ENCODE measurements around the gene EMILIN2.

The EMILIN2 gene

GRCh38 chr18:2894131-2894840 lies 47.5 kb downstream of the EMILIN2 start:
- H3K9ac ChIP-seq (ENCODE audit: low read length): no peak overlapping the region
- no peaks in the 10 kb centered on the region for H3K4me1 ChIP-seq (ENCODE audit: insufficient read depth, low read length)
- no peak overlapping the region for H3K4me3 ChIP-seq (ENCODE audit: low read depth in 1 of 2, low read length in 2 of 2)
- peaks cover 5% of the 10 kb centered on the region for H3K36me3 ChIP-seq (ENCODE audit: insufficient read depth, low read length)
- no peaks in the 10 kb centered on the region for H3K9me3 ChIP-seq (ENCODE audit: low read length)
- H3K27me3 ChIP-seq (ENCODE audit: control insufficient read depth in 1 of 2, insufficient read depth in 2 of 2, low read length in 2 of 2): no peaks in the 10 kb centered on the region
- no peak overlapping the region for H3K27ac ChIP-seq (ENCODE audit: low read depth, low read length)

- H3K4me1 ChIP-seq (ENCODE audit: insufficient read depth, low read length): no peaks in the 10 kb centered on the region
- H3K27ac ChIP-seq (ENCODE audit: low read depth, low read length): no peak overlapping the region
- peaks cover 5% of the 10 kb centered on the region for H3K36me3 ChIP-seq (ENCODE audit: insufficient read depth, low read length)
- H3K27me3 ChIP-seq (ENCODE audit: control insufficient read depth in 1 of 2, insufficient read depth in 2 of 2, low read length in 2 of 2): no peaks in the 10 kb centered on the region
- no peaks in the 10 kb centered on the region for H3K9me3 ChIP-seq (ENCODE audit: low read length)
- H3K4me3 ChIP-seq (ENCODE audit: low read depth in 1 of 2, low read length in 2 of 2): no peak overlapping the region
- H3K9ac ChIP-seq (ENCODE audit: low read length): no peak overlapping the region
Measured at GRCh38 chr18:2894841-2895370, 48.1 kb downstream of the EMILIN2 start.

- H3K36me3 ChIP-seq (ENCODE audit: insufficient read depth, low read length): peaks cover 5% of the 10 kb centered on the region
- H3K4me3 ChIP-seq (ENCODE audit: low read depth in 1 of 2, low read length in 2 of 2): no peak overlapping the region
- H3K9ac ChIP-seq (ENCODE audit: low read length): no peak overlapping the region
- H3K9me3 ChIP-seq (ENCODE audit: low read length): no peaks in the 10 kb centered on the region
- no peak overlapping the region for H3K27ac ChIP-seq (ENCODE audit: low read depth, low read length)
- H3K4me1 ChIP-seq (ENCODE audit: insufficient read depth, low read length): no peaks in the 10 kb centered on the region
- H3K27me3 ChIP-seq (ENCODE audit: control insufficient read depth in 1 of 2, insufficient read depth in 2 of 2, low read length in 2 of 2): no peaks in the 10 kb centered on the region
Measured at GRCh38 chr18:2895391-2895790, 48.6 kb downstream of the EMILIN2 start.

GRCh38 chr18:2896990-2897389 lies 50.2 kb downstream of the EMILIN2 start:
- no peaks in the 10 kb centered on the region for H3K4me1 ChIP-seq (ENCODE audit: insufficient read depth, low read length)
- H3K36me3 ChIP-seq (ENCODE audit: insufficient read depth, low read length): peaks cover 5% of the 10 kb centered on the region
- H3K27me3 ChIP-seq (ENCODE audit: control insufficient read depth in 1 of 2, insufficient read depth in 2 of 2, low read length in 2 of 2): no peaks in the 10 kb centered on the region
- H3K9me3 ChIP-seq (ENCODE audit: low read length): no peaks in the 10 kb centered on the region
- no peak overlapping the region for H3K27ac ChIP-seq (ENCODE audit: low read depth, low read length)
- no peak overlapping the region for H3K4me3 ChIP-seq (ENCODE audit: low read depth in 1 of 2, low read length in 2 of 2)
- H3K9ac ChIP-seq (ENCODE audit: low read length): no peak overlapping the region

- H3K36me3 ChIP-seq (ENCODE audit: insufficient read depth, low read length): peaks cover 5% of the 10 kb centered on the region
- H3K4me1 ChIP-seq (ENCODE audit: insufficient read depth, low read length): peaks cover 4% of the 10 kb centered on the region
- no peaks in the 10 kb centered on the region for H3K27me3 ChIP-seq (ENCODE audit: control insufficient read depth in 1 of 2, insufficient read depth in 2 of 2, low read length in 2 of 2)
- no peak overlapping the region for H3K27ac ChIP-seq (ENCODE audit: low read depth, low read length)
- no peak overlapping the region for H3K4me3 ChIP-seq (ENCODE audit: low read depth in 1 of 2, low read length in 2 of 2)
- no peaks in the 10 kb centered on the region for H3K9me3 ChIP-seq (ENCODE audit: low read length)
- no peak overlapping the region for H3K9ac ChIP-seq (ENCODE audit: low read length)
Measured at GRCh38 chr18:2897448-2898185, 50.8 kb downstream of the EMILIN2 start.

DNA sequence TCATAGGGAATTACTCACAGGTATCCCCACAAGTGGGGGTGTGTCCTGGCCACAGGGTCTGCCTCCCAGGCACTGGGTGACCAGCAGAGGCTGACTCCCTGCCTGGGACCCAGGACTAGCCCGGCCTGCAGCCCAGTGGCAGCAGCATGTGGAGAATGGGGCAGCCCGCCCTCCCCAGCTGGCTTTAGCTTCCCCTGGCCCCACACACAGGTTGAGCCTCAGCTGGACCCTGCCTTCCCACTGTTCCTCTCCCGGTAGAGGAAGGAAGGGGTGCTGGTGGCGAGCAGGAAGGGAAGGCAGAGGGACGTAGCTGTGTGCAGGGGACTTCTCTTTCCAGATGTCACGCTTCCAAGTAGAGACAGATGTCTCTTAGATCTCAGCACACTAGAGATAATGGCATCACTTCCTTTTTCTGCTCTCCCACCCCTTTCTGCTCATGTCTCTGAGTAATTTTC lies 51.4 kb downstream of the EMILIN2 start:
- Histone ChIP-seq H3K27me3 (ENCODE audit: control insufficient read depth in 1 of 2, insufficient read depth in 2 of 2, low read length in 2 of 2) (no peaks in the 10 kb centered on the region), H3K9ac (ENCODE audit: low read length) (no peak overlapping the region), H3K9me3 (ENCODE audit: low read length) (no peaks in the 10 kb centered on the region), H3K4me1 (ENCODE audit: insufficient read depth, low read length) (peaks cover 4% of the 10 kb centered on the region), H3K36me3 (ENCODE audit: insufficient read depth, low read length) (peaks cover 5% of the 10 kb centered on the region), H3K4me3 (ENCODE audit: low read depth in 1 of 2, low read length in 2 of 2) (no peak overlapping the region), H3K27ac (ENCODE audit: low read depth, low read length) (no peak overlapping the region)

DNA sequence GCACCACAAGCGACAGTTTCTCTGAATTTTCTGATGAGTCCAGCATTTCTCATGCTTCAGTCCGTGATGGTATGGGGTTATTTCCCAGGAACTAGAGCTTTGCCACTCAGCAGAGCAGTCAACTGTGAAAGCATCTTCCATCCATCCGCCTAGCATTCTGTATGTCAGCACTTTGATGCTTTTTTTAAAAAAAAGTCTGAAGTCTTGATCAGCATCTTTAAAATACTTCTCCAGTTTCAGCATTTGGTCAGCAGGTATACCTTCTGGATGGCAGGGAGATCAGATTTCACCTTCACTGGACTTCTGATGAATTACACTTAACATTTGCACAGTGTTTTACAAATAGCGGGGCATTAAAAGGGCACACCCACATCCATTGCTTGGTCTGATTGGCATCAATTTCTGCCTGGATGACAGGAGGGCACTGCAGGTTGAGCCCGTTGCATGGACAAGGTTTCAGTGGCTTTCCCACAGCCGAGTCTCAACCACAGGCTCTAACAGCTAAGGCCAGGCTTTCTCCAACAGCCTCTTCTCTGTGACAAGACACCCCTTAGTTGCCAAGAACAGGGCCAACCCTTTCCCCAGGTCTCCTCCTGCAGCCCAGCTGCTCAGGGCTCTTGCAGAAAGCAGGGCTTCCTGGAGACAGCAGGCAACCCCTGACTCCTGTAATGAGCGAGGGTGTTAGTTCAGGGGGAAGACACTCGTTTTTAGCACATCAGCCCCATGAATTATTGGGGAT lies 54.0 kb downstream of the EMILIN2 start:
- no peaks in the 10 kb centered on the region for H3K36me3 ChIP-seq (ENCODE audit: insufficient read depth, low read length)
- no peak overlapping the region for H3K4me3 ChIP-seq (ENCODE audit: low read depth in 1 of 2, low read length in 2 of 2)
- H3K9ac ChIP-seq (ENCODE audit: low read length): no peak overlapping the region
- peaks cover 0 to under 1% of the 10 kb centered on the region in 2 donors for H3K27me3 ChIP-seq (ENCODE audit: control insufficient read depth in 1 of 2, insufficient read depth in 2 of 2, low read length in 2 of 2)
- H3K9me3 ChIP-seq (ENCODE audit: low read length): no peaks in the 10 kb centered on the region
- peaks cover 4% of the 10 kb centered on the region for H3K4me1 ChIP-seq (ENCODE audit: insufficient read depth, low read length)
- no peak overlapping the region for H3K27ac ChIP-seq (ENCODE audit: low read depth, low read length)

GRCh38 chr18:2901423-2901985 lies 54.7 kb downstream of the EMILIN2 start:
- H3K4me3 ChIP-seq (ENCODE audit: low read depth in 1 of 2, low read length in 2 of 2): no peak overlapping the region
- no peaks in the 10 kb centered on the region for H3K36me3 ChIP-seq (ENCODE audit: insufficient read depth, low read length)
- H3K4me1 ChIP-seq (ENCODE audit: insufficient read depth, low read length): peaks cover 4% of the 10 kb centered on the region
- peaks cover 0 to 7% of the 10 kb centered on the region in 2 donors for H3K27me3 ChIP-seq (ENCODE audit: control insufficient read depth in 1 of 2, insufficient read depth in 2 of 2, low read length in 2 of 2)
- no peak overlapping the region for H3K9ac ChIP-seq (ENCODE audit: low read length)
- no peaks in the 10 kb centered on the region for H3K9me3 ChIP-seq (ENCODE audit: low read length)
- no peak overlapping the region for H3K27ac ChIP-seq (ENCODE audit: low read depth, low read length)

GRCh38 chr18:2902327-2902726 lies 55.5 kb downstream of the EMILIN2 start:
- Histone ChIP-seq H3K27ac (ENCODE audit: low read depth, low read length) (no peak overlapping the region), H3K36me3 (ENCODE audit: insufficient read depth, low read length) (no peaks in the 10 kb centered on the region), H3K4me1 (ENCODE audit: insufficient read depth, low read length) (peaks cover 4% of the 10 kb centered on the region), H3K9ac (ENCODE audit: low read length) (no peak overlapping the region), H3K27me3 (ENCODE audit: control insufficient read depth in 1 of 2, insufficient read depth in 2 of 2, low read length in 2 of 2) (peaks cover 0 to 9% of the 10 kb centered on the region in 2 donors), H3K4me3 (ENCODE audit: low read depth in 1 of 2, low read length in 2 of 2) (no peak overlapping the region), H3K9me3 (ENCODE audit: low read length) (no peaks in the 10 kb centered on the region)

GRCh38 chr18:2903006-2903405 lies 56.2 kb downstream of the EMILIN2 start:
- Histone ChIP-seq H3K4me1 (ENCODE audit: insufficient read depth, low read length) (peaks cover 4% of the 10 kb centered on the region), H3K4me3 (ENCODE audit: low read depth in 1 of 2, low read length in 2 of 2) (no peak overlapping the region), H3K9ac (ENCODE audit: low read length) (no peak overlapping the region), H3K27ac (ENCODE audit: low read depth, low read length) (no peak overlapping the region), H3K36me3 (ENCODE audit: insufficient read depth, low read length) (no peaks in the 10 kb centered on the region), H3K27me3 (ENCODE audit: control insufficient read depth in 1 of 2, insufficient read depth in 2 of 2, low read length in 2 of 2) (peaks cover 0 to 12% of the 10 kb centered on the region in 2 donors), H3K9me3 (ENCODE audit: low read length) (no peaks in the 10 kb centered on the region)

All from muscle layer of colon (tissue), 2 donors.